Measurements from ENCODE around the gene MAML2.

MAML2 gene

GRCh38 chr11:96013461-96014213 lies 329.4 kb downstream of the MAML2 start:
- no peak for DNase-seq (ENCODE audit: insufficient read length)
- FAIRE-seq, result peak; percentile 48

GRCh38 chr11:96012086-96012824 lies 330.7 kb downstream of the MAML2 start:
- peak; percentile 27 for DNase-seq (ENCODE audit: insufficient read length)
- no peak for TF ChIP-seq TAF1 (IDR thresholded peaks at IDR 0.05; ENCODE audit: borderline replicate concordance, low read depth, low read length)
- no peak for TF ChIP-seq POLR2A (IDR thresholded peaks at IDR 0.05; ENCODE audit: low read depth, low read length)
- no peak for TF ChIP-seq POLR2AphosphoS5 (IDR thresholded peaks at IDR 0.05; ENCODE audit: low read depth, low read length)
- peak; percentile 98 for FAIRE-seq

More at GRCh38 chr11:96013461-96014213, 329.4 kb downstream of the MAML2 start:
- no peak for TF ChIP-seq POLR2A (IDR thresholded peaks at IDR 0.05; ENCODE audit: low read depth, low read length)
- no peak for TF ChIP-seq POLR2AphosphoS5 (IDR thresholded peaks at IDR 0.05; ENCODE audit: low read depth, low read length)

- TF ChIP-seq POLR2AphosphoS5 (IDR thresholded peaks at IDR 0.05; ENCODE audit: low read depth, low read length) (no peak), POLR2A (IDR thresholded peaks at IDR 0.05; ENCODE audit: low read depth, low read length) (no peak), TAF1 (IDR thresholded peaks at IDR 0.05; ENCODE audit: borderline replicate concordance, low read depth, low read length) (no peak)
- DNase-seq (ENCODE audit: insufficient read length) (no peak), FAIRE-seq (no peak)
Observed at GRCh38 chr11:96010683-96011082, 332.3 kb downstream of the MAML2 start.

GRCh38 chr11:96008161-96008720 lies 334.8 kb downstream of the MAML2 start:
- DNase-seq (ENCODE audit: insufficient read length), result no peak
- no peak for FAIRE-seq
- TF ChIP-seq TAF1 (IDR thresholded peaks at IDR 0.05; ENCODE audit: borderline replicate concordance, low read depth, low read length) (no peak), POLR2AphosphoS5 (IDR thresholded peaks at IDR 0.05; ENCODE audit: low read depth, low read length) (no peak), POLR2A (IDR thresholded peaks at IDR 0.05; ENCODE audit: low read depth, low read length) (no peak)

- FAIRE-seq (no peak), DNase-seq (ENCODE audit: insufficient read length) (no peak)
- TF ChIP-seq POLR2A (IDR thresholded peaks at IDR 0.05; ENCODE audit: low read depth, low read length) (no peak), POLR2AphosphoS5 (IDR thresholded peaks at IDR 0.05; ENCODE audit: low read depth, low read length) (no peak), TAF1 (IDR thresholded peaks at IDR 0.05; ENCODE audit: borderline replicate concordance, low read depth, low read length) (no peak)
Observed at GRCh38 chr11:96006037-96006436, 337.0 kb downstream of the MAML2 start.

- DNase-seq (ENCODE audit: insufficient read length) (no peak), FAIRE-seq (no peak)
- no peak for TF ChIP-seq POLR2AphosphoS5 (IDR thresholded peaks at IDR 0.05; ENCODE audit: low read depth, low read length)
- no peak for TF ChIP-seq TAF1 (IDR thresholded peaks at IDR 0.05; ENCODE audit: borderline replicate concordance, low read depth, low read length)
- TF ChIP-seq POLR2A (IDR thresholded peaks at IDR 0.05; ENCODE audit: low read depth, low read length), result no peak
Observed at GRCh38 chr11:96004862-96005261, 338.1 kb downstream of the MAML2 start.

- DNase-seq (ENCODE audit: insufficient read length), result no peak
- FAIRE-seq, result peak; percentile 89
- TF ChIP-seq POLR2A (IDR thresholded peaks at IDR 0.05; ENCODE audit: low read depth, low read length) (no peak), TAF1 (IDR thresholded peaks at IDR 0.05; ENCODE audit: borderline replicate concordance, low read depth, low read length) (no peak), POLR2AphosphoS5 (IDR thresholded peaks at IDR 0.05; ENCODE audit: low read depth, low read length) (no peak)
Observed at GRCh38 chr11:96002754-96003290, 340.2 kb downstream of the MAML2 start.

GRCh38 chr11:96002339-96002738 lies 340.7 kb downstream of the MAML2 start:
- TF ChIP-seq POLR2AphosphoS5 (IDR thresholded peaks at IDR 0.05; ENCODE audit: low read depth, low read length) (no peak), TAF1 (IDR thresholded peaks at IDR 0.05; ENCODE audit: borderline replicate concordance, low read depth, low read length) (no peak), POLR2A (IDR thresholded peaks at IDR 0.05; ENCODE audit: low read depth, low read length) (no peak)
- peak; percentile 67 for FAIRE-seq
- no peak for DNase-seq (ENCODE audit: insufficient read length)

GRCh38 chr11:96001037-96001436 lies 342.0 kb downstream of the MAML2 start:
- FAIRE-seq (no peak), DNase-seq (ENCODE audit: insufficient read length) (no peak)
- TF ChIP-seq TAF1 (IDR thresholded peaks at IDR 0.05; ENCODE audit: borderline replicate concordance, low read depth, low read length), result no peak
- TF ChIP-seq POLR2AphosphoS5 (IDR thresholded peaks at IDR 0.05; ENCODE audit: low read depth, low read length), result no peak
- no peak for TF ChIP-seq POLR2A (IDR thresholded peaks at IDR 0.05; ENCODE audit: low read depth, low read length)

- FAIRE-seq (peak; percentile 50), DNase-seq (ENCODE audit: insufficient read length) (no peak)
- TF ChIP-seq POLR2AphosphoS5 (IDR thresholded peaks at IDR 0.05; ENCODE audit: low read depth, low read length) (no peak), POLR2A (IDR thresholded peaks at IDR 0.05; ENCODE audit: low read depth, low read length) (no peak)
Observed at GRCh38 chr11:95999711-96000406, 343.1 kb downstream of the MAML2 start.

- TF ChIP-seq POLR2AphosphoS5 (IDR thresholded peaks at IDR 0.05; ENCODE audit: low read depth, low read length) (no peak), POLR2A (IDR thresholded peaks at IDR 0.05; ENCODE audit: low read depth, low read length) (no peak), TAF1 (IDR thresholded peaks at IDR 0.05; ENCODE audit: borderline replicate concordance, low read depth, low read length) (no peak)
- no peak for DNase-seq (ENCODE audit: insufficient read length)
- FAIRE-seq, result no peak
Observed at GRCh38 chr11:95996621-95997235, 346.3 kb downstream of the MAML2 start.

Measured in GM12892 (cell line).